HS-27A (cell line): ENCODE results near the gene PM20D2.

Experiments used
- DNase-seq: peaks from one replicate; pipeline ENCODE4 v3.0.0-alpha.2; 2012; ENCODE audit warnings: low read depth, missing footprints

Gene PM20D2

DNA sequence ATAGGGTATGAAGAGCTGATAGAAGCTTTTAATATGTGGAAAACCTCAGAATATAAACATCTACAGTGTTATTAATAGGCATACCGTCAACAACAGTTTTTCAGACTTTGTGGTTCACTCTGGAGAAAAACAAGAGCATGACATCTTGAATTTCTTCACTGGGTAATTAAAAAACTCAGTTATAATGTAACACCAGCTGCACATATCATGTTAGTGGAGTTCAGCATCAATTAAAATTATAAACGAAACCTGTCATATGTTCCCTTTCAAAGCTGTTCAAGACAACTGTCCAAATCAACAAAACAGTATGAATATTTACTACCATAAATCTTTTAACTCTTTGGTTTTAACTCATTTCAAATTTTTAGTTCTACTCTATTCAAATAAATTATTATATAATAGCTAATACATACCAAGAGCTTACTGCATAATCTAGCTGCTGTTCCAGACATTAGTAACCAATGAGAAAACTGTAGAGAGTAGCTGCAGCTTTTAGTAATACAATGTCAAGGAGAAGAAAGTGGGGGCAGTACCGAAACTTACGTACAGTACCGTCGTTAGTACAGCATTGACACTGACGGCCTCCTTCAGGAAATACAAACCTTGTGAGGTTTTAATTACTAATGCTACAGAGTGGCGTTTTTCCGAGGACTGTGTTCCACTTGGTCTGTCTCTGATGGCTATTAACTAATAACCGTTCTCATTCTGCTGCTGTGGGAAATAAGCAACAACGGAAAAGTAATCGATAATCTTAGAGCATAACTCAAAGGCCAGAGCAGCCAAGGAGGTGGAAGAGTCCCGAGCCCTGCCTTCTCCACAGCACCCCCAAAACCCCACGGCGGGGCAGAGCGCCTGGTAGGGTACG is 532 bp upstream of the PM20D2 start:
- no peak for DNase-seq

DNA sequence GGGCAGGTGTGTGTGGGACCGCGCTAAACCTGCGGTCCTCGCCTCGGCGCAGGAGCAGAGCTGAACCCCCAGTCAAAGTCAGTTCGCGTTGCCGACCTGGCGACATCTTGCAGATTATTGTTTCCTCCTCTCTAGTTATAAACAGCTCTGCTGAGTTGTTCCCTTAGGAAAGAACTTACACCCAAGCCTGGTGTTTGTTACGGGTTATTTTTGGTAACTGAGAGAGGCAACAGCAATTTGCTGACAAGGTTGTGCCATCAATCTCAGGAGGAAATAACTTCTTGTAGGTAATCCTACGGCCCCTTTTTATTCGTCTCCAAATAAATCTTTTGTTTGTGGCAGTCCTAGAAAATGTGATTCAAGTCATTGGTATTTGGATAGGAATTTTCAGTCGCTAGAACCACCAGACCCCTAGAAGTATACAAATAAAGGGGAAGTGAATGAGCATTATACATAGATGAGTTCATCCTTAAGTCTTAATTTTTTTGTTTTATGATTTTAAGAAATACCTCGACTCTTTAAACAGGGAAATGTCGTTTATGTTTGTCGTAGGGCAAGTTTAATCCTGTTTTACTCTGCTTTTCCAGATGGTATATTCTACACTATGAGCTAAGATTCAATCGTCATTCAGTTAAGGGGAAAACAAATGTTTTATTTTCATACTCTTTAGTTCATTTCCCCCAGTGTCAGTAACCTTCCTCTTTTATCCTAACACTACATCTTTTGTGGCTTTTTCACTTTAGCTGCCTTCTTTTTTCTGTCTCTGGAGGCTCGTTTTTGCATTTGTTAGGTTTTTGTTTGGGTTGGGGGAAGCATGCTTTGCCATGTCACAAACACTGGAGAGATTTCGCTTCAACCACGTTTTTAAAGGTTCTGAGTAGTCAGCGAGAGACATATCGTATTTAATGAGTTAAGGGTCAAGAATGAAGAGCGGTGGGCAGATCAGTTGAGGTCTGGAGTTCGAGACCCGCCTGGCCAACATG is 1.2 kb downstream of the PM20D2 start:
- peak; percentile 20 for DNase-seq

DNA sequence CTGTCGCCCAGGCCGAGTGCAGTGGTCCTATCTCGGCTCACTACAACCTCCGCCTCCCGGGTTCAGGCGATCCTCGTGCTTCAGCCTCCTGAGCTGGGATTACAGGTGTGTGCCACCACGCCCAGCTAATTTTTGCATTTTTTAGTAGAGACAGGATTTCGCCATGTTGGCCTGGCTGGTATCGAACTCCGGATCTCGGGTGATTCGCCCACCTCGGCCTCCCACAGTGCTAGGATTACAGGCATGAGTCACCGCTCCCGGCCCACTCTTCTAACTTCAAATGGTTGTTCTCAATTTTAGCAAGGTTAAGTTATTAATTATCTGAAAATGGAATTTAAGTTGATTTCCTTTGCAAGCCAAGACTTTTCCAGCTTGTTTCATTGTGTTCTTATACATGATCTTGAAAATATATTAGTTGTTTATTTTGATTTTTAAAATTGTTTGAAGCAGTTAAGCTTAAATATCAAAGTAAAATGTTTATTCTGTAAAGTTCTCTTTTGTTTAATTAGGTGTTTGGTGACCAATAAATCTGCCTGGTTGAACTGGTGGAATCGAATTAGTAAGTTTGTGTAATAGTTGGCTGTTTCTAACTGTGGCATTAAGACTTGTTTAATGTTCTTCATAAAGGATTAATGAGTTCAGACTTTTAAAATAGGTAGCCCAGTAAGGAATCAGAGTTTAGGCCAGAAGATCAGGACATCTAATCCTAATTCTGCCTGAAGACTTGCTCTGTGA is 2.3 kb downstream of the PM20D2 start:
- no peak for DNase-seq

DNA sequence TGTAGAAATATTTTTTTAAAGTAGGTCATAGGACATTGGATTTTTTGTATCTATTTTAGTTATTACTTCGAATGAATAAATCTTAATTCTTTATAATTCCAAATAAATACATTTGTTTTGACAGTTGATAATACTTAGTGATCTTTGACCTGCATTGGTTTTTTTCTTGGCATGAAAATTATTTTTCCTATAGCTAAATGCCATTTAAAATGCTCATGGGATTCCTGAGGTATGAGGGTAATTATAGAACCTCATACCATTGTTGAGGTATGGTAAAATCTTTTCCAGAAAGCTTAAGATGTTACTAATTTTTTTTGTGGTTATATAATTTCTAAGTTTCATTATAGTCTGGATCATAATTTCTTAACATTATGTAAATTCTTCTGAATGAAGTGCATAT is 8.3 kb downstream of the PM20D2 start:
- no peak for DNase-seq

DNA sequence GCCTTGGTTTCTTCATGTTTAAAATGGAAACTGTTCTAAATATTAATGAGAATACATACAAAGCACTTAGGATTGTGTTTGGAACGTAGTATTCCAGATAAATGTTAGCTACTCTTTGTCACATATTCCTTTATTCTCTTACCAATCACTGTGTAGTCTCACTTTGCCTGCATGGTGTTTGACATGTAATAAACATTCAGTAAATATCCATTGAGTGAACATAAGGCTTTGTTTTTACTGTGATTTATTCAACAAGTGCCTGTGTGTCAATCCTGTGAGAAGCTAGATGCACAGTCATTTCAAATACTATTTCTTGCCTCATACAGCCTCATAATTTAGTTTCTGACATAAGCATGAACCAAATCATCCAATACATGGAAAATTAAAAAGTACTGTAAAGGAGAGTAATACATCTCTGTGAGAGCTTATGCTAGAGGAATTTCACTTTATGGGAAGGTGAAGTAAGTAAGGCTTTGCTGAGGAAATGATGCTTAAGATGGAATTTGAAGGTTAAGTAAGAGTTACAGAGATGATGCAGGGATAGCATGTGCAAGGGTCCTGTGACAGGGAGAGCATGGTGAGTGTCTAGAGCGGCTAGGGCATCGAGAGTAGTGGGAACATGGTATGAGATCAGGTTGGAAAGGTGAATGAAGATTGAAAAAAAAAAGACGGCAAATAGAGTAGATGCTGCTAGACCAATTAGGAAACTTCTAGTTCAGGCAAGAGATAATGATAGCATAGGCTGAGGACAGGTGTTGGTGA is 14.7 kb downstream of the PM20D2 start:
- DNase-seq = no peak

DNA sequence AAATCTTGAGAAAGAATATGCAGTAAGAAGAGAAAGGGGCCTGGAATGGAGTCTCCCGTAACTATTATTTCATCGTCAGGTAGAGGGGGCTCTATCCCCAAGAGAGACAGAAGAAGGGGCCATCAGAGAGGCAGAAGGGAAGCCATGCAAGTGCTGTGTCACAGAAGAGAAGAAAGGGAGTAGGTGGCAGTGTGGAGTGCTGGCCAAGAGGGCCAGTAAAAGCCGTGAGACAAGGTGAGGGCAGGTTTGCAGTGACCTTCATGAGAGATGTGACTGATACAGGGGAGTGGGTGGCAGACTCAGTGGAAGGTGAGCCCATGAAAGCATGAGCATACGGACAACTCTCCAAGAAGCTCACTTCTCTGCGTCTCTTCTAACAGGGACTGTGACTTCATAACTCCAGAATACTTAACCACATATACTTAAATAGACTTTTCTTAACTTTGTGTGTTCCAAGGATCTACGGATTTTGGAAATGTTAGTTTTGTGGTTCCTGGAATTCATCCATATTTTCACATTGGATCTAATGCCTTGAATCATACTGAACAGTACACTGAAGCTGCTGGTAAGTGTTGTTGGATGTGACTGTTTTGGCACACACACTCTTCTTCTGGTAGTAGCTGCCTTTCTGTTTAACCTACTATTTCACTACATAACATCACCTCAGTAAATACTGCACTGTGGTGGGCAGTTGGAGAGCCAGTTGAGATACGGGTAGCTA is 15.6 kb downstream of the PM20D2 start:
- no peak for DNase-seq

DNA sequence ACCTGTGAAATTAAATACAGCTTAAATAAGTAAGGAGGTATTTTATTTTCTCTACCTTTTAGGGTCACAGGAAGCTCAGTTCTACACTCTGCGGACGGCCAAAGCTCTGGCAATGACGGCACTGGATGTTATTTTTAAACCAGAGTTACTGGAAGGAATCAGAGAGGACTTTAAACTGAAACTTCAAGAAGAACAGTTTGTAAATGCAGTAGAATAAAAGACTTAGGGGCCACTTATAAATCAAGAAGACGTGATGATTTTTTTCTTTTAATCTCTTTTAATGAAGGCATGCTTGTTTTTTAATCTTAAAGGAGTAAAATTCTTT is 16.2 kb downstream of the PM20D2 start:
- no peak for DNase-seq

DNA sequence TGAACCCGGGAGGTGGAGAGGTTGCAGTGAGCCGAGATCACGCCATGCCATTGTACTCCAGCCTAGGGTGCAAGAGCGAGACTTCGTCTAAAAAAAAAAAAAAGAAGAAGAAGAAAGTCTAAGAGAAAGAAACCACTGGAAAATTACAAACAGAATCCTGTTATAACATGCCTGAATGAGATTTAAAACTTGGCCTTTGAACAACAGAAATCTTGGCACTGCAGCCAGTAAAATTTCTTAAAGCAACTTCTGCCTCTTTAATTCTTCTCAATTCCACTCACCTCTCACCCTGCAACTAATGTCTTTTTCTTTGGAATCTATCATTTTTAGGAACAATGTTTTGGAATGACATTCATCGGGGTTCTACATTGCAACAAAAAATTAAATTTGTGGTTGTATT is 26.3 kb downstream of the PM20D2 start:
- no peak for DNase-seq

DNA sequence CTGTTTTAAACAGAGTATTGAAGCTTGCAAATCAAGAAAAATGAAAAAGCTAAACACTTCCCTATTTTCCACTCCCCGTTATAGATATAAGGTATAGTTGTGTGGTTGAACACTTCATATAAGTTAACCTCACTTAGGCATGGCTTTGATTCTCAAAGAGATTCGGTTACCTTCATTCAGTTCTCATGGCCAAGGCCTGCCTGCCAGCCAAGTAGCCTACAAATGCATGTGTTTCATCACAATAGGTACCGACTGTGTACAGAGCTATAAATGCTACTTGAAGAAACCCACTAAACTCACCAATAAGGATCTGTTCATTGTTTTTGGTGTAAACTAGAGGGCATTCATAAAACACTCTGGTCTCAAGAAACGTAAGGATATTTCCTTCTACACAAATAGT is 27.8 kb downstream of the PM20D2 start:
- no peak for DNase-seq

DNA sequence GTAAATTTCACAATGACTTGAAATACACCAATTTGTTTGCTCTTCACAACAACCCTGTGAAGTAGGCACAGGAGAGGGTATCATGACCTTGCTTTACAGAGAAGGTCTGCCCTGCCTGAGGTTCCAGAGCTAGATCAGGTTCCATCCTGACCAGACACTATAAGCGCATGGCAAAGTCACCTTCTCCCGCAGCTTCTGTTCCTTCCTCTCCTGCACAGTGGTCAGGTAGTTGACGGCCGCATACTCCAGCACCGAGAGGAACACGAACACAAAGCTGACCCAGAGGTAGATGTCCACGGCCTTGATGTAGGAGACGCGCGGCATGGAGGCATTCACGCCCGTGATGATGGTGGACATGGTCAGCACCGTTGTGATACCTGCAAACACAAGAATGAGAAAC is 34.3 kb downstream of the PM20D2 start:
- DNase-seq = no peak

DNA sequence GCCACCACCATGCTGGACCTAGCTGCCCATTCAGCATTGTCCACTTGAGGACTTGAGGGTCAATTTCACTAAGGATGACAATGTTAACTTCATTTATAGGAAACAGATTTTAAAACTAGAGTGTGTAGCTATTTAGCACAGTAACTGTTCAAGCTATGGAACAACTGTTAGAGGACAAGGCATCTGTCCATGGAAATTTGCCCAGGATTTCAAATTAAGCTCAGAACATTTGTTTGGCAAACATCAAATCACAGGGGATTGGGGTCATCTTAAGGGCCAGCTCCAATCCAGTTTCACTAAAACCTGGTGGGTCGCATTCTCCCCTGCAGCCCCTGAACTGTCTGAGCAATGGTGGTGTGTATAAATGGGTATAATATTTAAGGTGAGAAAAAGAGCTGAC is 35.1 kb downstream of the PM20D2 start:
- no peak for DNase-seq

DNA sequence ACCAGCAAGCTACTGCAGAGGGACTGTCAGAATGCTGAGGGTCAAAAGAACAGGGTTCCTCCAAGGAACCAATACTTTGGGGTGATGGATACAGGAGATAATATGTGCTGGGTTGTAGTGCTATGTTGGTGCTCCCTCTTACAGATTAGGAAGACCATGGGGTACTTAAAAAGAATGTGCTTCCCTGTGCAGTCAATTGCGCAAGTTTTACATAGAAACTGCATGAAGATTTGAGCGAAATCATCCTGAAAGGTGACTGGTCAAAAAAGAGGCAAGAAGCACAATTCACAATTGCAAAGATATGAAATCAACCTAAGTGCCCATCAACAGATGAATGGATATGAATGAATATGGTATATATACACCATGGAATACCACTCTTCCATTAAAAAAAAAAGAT is 37.4 kb downstream of the PM20D2 start:
- DNase-seq = no peak

DNA sequence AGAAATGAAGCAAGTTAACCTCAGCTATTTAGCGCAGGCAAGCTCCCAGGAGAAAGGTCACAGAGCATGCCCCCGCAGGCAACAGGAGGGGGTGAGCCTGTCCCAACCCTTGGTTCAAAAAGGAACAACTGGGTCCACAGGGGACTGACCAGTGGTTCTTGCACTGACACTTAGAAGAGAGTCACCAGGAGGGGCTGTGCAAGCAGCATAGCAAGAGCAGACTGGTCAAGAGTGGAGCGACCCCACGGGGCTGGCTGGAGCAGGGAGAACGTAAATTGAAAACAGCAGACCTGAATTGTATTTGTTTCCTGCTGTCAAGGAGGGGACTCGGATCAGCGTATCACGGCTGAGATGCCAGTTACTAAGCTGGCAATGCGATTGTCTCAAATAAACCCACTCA is 38.5 kb downstream of the PM20D2 start:
- DNase-seq = no peak

DNA sequence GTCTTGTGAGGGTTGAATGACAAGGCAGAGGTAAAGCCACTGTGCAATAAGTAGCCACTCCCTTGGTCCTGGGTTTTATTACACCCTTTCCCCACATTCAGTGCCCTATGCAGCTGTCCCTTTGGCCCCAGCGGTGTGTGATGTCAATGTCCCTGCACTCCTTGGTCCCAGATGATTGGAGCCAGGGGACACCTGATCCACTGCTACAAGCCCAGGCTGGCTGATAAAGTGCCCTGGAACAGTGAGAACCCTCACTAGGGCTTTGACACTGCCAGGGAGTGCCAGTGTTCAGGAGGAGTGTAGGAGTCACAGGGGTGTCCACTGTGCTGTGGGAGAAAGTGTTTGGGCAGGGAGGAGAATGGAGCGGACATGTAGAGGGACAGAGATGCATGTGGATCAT is 40.9 kb downstream of the PM20D2 start:
- DNase-seq = no peak

DNA sequence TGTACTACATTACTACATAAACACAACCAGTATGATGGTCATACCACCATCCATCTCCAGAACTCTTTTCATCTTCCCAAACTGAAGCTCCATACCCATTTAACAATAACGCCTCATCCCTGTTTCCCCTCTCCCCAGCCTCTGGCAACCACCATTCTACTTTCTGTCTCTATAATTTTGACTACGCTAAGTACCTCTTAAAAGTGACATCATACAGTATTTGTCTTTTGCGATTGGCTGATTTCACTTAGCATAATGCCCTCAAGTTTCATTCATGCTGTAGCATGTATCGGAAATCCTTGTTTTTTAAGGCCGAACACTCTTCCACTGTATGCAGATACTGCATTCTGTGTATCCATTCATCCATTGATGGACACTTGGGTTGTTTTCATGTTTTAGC is 41.6 kb downstream of the PM20D2 start:
- DNase-seq = no peak

DNA sequence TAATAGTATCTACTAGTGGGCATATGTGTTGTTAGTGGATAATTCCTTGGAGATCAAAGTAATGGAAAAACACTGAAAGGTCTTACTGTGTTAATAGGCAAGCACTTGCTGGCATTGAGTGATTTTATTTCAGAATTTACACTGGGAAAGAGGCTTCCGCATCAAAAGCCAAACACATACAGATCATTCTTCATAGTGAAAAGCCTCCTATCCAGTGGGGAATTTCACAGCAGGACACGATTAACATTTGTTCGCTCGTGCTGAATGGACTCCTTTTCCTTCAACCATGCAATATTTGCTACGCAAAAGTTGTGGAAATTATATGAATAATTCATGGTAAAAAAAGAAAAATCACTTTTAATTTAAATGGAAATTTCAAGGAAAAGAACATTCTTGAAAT is 44.9 kb downstream of the PM20D2 start:
- no peak for DNase-seq

DNA sequence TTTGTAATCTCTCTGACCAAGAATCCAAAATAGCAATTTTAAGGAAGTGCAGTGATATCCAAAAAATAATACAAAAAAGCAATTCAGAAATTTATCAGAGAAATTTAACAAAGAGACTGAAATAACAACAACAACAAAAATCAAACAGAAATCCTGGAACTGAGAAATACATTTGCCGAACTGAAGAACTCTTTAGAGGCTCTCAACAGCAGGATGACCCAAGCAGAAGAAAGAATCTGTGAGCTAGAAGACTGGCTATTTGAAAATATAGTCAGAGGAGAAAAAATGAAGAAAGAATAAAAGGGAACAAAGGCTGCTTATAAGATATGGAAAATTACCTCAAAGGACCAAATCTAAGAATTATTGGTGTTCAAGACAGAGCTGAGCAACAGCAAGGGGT is 48.7 kb downstream of the PM20D2 start:
- no peak for DNase-seq

DNA sequence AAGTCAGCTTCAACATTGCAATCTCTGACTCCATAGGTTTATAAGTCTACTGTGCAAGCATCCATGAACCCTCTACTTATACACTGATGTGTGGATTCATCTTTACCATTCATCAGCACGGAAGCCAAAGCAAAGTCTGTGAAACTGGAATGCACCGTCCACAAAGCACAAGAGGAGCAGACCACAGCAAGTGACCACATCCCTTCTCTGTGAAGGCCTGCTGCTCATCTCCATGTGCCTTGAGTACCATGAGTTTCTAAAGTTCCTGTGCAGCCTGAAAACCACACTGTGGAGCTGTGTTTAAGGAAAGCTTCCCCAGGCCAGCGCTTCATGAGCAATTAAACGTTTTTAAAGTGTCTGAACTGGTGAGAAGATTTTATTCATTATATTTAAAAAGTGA is 51.3 kb downstream of the PM20D2 start:
- DNase-seq = no peak

DNA sequence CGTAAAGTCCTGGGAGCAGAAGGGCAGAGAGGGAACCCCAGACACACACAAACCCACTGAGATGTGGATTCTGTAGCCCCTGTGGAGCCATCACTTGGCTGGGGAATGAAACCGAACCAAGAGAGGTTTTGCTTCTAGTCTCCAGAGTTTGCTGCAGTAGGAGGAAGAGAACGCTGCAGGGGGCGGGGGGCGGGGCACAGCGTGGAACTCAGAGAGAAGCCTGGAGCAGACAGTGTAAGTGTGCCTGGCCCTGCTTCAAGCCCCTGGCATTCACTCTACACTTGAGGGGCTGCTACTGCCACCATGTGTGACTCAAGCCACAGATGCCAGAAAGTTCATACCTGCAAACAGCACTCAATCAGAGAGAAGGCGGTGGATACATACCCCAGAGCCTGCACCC is 52.4 kb downstream of the PM20D2 start:
- no peak for DNase-seq

DNA sequence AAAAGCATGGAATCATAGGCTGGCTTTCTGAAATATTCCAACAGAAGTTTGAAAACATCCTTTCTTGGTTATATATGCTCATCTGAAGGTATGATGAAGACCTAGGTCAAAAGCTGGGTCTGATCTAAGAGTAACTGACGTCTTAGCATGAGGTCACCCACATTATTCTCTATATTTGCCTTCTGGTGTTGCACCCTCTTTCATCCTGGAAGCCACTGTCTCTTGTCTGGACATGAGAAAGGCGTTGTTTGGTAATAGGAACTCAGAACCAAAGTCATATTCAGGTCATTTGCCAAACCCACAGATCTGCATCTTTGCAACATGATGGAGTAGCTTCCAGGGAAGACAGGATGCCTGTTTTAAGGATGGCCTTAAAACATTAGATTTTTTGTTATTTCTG is 53.7 kb downstream of the PM20D2 start:
- no peak for DNase-seq

DNA sequence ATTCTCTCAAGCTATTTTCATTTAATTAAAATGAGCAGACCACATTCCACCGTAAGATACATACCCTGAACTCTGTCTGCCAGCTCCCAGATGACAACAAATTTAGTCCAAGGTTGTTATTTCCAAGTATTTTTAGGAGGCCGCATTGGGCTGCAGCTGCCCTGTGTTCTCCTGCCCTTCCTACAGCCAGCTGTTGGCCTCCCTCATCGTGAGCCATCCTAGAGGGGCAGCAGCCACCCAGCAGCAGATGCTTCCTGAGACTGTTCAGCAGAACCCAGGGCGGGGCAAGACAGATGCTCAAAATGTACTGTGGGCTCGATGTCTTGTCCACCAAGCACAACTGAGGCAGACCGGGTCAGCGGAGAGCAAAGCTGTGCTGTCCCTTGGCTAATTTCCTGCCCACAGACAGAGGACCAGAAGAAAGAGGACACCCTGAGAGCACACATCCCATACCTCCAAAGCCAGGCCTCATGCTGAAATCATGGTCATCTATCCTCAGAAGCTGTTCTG is 54.9 kb downstream of the PM20D2 start:
- no peak for DNase-seq
